Immature natural killer cell (primary cell): Measurements from ENCODE around the gene CPAMD8. TPM values are rescaled to one million over a fixed set of nuclear protein-coding genes. Genes with fewer than 3 reads are reported as not detected.

Source experiments
- DNase-seq, 3 donors: peaks; one replicate each; pipeline ENCODE4 v3.0.0; 2022; ENCODE audit warnings: mixed read lengths in 1 of 3
- H3K27ac Mint-ChIP-seq, 6 donors: one replicate each; pipeline ENCODE4 v1.8.0; 2020; ENCODE audit warnings: mixed read lengths in 6 of 6, mild to moderate bottlenecking in 5 of 6, inconsistent platforms in 4 of 6, moderate library complexity in 3 of 6
- H3K27me3 Mint-ChIP-seq, 3 donors: one replicate each; pipeline ENCODE4 v1.8.0; 2020 to 2021; ENCODE audit warnings: low read depth in 3 of 3, mild to moderate bottlenecking in 3 of 3, mixed read lengths in 3 of 3, moderate library complexity in 3 of 3, inconsistent platforms in 1 of 3
- H3K36me3 Mint-ChIP-seq, 3 donors: one replicate each; pipeline ENCODE4 v1.8.0; 2020; ENCODE audit warnings: mixed read lengths in 3 of 3, inconsistent platforms in 2 of 3, mild to moderate bottlenecking in 2 of 3
- H3K4me1 Mint-ChIP-seq, 2 donors: one replicate each; pipeline ENCODE4 v1.8.0; 2020; ENCODE audit warnings: inconsistent platforms in 2 of 2, mild to moderate bottlenecking in 2 of 2, mixed read lengths in 2 of 2, moderate library complexity in 1 of 2
- H3K4me3 Mint-ChIP-seq, 5 donors: one replicate each; pipeline ENCODE4 v1.8.0; 2020; ENCODE audit warnings: mild to moderate bottlenecking in 5 of 5, mixed read lengths in 5 of 5, inconsistent platforms in 3 of 5, moderate library complexity in 3 of 5
- H3K9me3 Mint-ChIP-seq, 6 donors: one replicate each; pipeline ENCODE4 v1.8.0; 2020; ENCODE audit warnings: mild to moderate bottlenecking in 6 of 6, mixed read lengths in 6 of 6, inconsistent platforms in 4 of 6, moderate library complexity in 3 of 6
- polyA plus RNA-seq, 3 donors: library from polyadenylated mRNA; unstranded; fragments of 300-500 nt; fragmentation: Illumina TruSeq; gene quantifications; one replicate each; pipeline ENCODE4 v1.2.3, GENCODE V29; 2021

Gene CPAMD8
- polyA plus RNA-seq, 3 donors from 2014 or later = 1.3 to 2.1 (median 1.4) TPM

- peaks cover 31 to 50% (median 36%) of the 10 kb centered on the region in 3 donors for H3K36me3 Mint-ChIP-seq
- H3K4me3 Mint-ChIP-seq = no peak overlapping the region
- H3K9me3 Mint-ChIP-seq = peaks cover 0 to 3% (median 0%) of the 10 kb centered on the region in 6 donors
- no peaks in the 10 kb centered on the region for H3K4me1 Mint-ChIP-seq
- no peak for DNase-seq
- no peak overlapping the region for H3K27ac Mint-ChIP-seq
- peaks cover 4 to 8% (median 6%) of the 10 kb centered on the region in 3 donors for H3K27me3 Mint-ChIP-seq
Observed at GRCh38 chr19:17058236-17058635, 31.6 kb upstream of the CPAMD8 start.

- Mint-ChIP-seq H3K9me3 (peaks cover 0 to 3% (median 0%) of the 10 kb centered on the region in 6 donors), H3K36me3 (peaks cover 30 to 49% (median 43%) of the 10 kb centered on the region in 3 donors), H3K27ac (no peak overlapping the region), H3K4me3 (no peak overlapping the region), H3K27me3 (peaks cover 0 to 2% (median 1%) of the 10 kb centered on the region in 3 donors), H3K4me1 (no peaks in the 10 kb centered on the region)
- no peak for DNase-seq
Observed at GRCh38 chr19:17055636-17056035, 29.0 kb upstream of the CPAMD8 start.

- peaks cover 0 to 3% (median 0%) of the 10 kb centered on the region in 6 donors for H3K9me3 Mint-ChIP-seq
- H3K36me3 Mint-ChIP-seq = peaks cover 27 to 46% (median 38%) of the 10 kb centered on the region in 3 donors
- peaks cover 0 to 2% (median 0%) of the 10 kb centered on the region in 3 donors for H3K27me3 Mint-ChIP-seq
- no peaks in the 10 kb centered on the region for H3K4me1 Mint-ChIP-seq
- H3K27ac Mint-ChIP-seq = no peak overlapping the region
- no peak for DNase-seq
- no peak overlapping the region for H3K4me3 Mint-ChIP-seq
Observed at GRCh38 chr19:17054746-17055145, 28.1 kb upstream of the CPAMD8 start.

GRCh38 chr19:17052439-17052838, 25.8 kb upstream of the CPAMD8 start:
- Mint-ChIP-seq H3K36me3 (peaks cover 10 to 23% (median 16%) of the 10 kb centered on the region in 3 donors), H3K27me3 (no peaks in the 10 kb centered on the region)
- DNase-seq = peak in 1 of 3 donors; percentile 9

GRCh38 chr19:17049711-17050280, 23.2 kb upstream of the CPAMD8 start:
- Mint-ChIP-seq H3K27ac (no peak overlapping the region), H3K36me3 (peaks cover 7 to 16% (median 15%) of the 10 kb centered on the region in 3 donors), H3K9me3 (no peaks in the 10 kb centered on the region), H3K27me3 (peaks cover 0 to 3% (median 0%) of the 10 kb centered on the region in 3 donors), H3K4me1 (no peaks in the 10 kb centered on the region), H3K4me3 (no peak overlapping the region)
- no peak for DNase-seq

More at GRCh38 chr19:17052439-17052838, 25.8 kb upstream of the CPAMD8 start:
- Mint-ChIP-seq H3K27ac (no peak overlapping the region), H3K4me1 (no peaks in the 10 kb centered on the region), H3K4me3 (no peak overlapping the region), H3K9me3 (no peaks in the 10 kb centered on the region)

GRCh38 chr19:17048885-17049453, 22.4 kb upstream of the CPAMD8 start:
- H3K4me1 Mint-ChIP-seq = no peaks in the 10 kb centered on the region
- no peaks in the 10 kb centered on the region for H3K9me3 Mint-ChIP-seq
- H3K27me3 Mint-ChIP-seq = peaks cover 0 to 5% (median 0%) of the 10 kb centered on the region in 3 donors
- no peak overlapping the region for H3K27ac Mint-ChIP-seq
- no peak overlapping the region for H3K4me3 Mint-ChIP-seq
- peaks cover 7 to 19% (median 15%) of the 10 kb centered on the region in 3 donors for H3K36me3 Mint-ChIP-seq
- DNase-seq = no peak

- DNase-seq = no peak
- H3K27me3 Mint-ChIP-seq = peaks cover 0 to 5% (median 0%) of the 10 kb centered on the region in 3 donors
- H3K4me1 Mint-ChIP-seq = no peaks in the 10 kb centered on the region
- H3K27ac Mint-ChIP-seq = no peak overlapping the region
- no peak overlapping the region for H3K4me3 Mint-ChIP-seq
- no peaks in the 10 kb centered on the region for H3K9me3 Mint-ChIP-seq
- peaks cover 0 to 5% (median 5%) of the 10 kb centered on the region in 3 donors for H3K36me3 Mint-ChIP-seq
Observed at GRCh38 chr19:17045907-17046502, 19.4 kb upstream of the CPAMD8 start.

- H3K4me3 Mint-ChIP-seq = no peak overlapping the region
- no peaks in the 10 kb centered on the region for H3K9me3 Mint-ChIP-seq
- H3K4me1 Mint-ChIP-seq = no peaks in the 10 kb centered on the region
- peaks cover 2 to 5% (median 3%) of the 10 kb centered on the region in 3 donors for H3K27me3 Mint-ChIP-seq
- DNase-seq = no peak
- no peak overlapping the region for H3K27ac Mint-ChIP-seq
- H3K36me3 Mint-ChIP-seq = peaks cover 0 to 4% (median 0%) of the 10 kb centered on the region in 3 donors
Observed at GRCh38 chr19:17043744-17044143, 17.1 kb upstream of the CPAMD8 start.

GRCh38 chr19:17041976-17042375, 15.4 kb upstream of the CPAMD8 start:
- peaks cover 0 to 4% (median 0%) of the 10 kb centered on the region in 3 donors for H3K36me3 Mint-ChIP-seq

GRCh38 chr19:17037966-17038500, 11.4 kb upstream of the CPAMD8 start:
- H3K36me3 Mint-ChIP-seq = no peaks in the 10 kb centered on the region
- no peak for DNase-seq
- H3K27ac Mint-ChIP-seq = no peak overlapping the region
- H3K27me3 Mint-ChIP-seq = peaks cover 3 to 8% (median 4%) of the 10 kb centered on the region in 3 donors
- no peaks in the 10 kb centered on the region for H3K9me3 Mint-ChIP-seq
- no peak overlapping the region for H3K4me3 Mint-ChIP-seq
- H3K4me1 Mint-ChIP-seq = no peaks in the 10 kb centered on the region

More at GRCh38 chr19:17041976-17042375, 15.4 kb upstream of the CPAMD8 start:
- DNase-seq = no peak
- Mint-ChIP-seq H3K27me3 (peaks cover 3 to 8% (median 5%) of the 10 kb centered on the region in 3 donors), H3K4me1 (no peaks in the 10 kb centered on the region), H3K27ac (no peak overlapping the region), H3K4me3 (no peak overlapping the region), H3K9me3 (no peaks in the 10 kb centered on the region)

- Mint-ChIP-seq H3K27me3 (peaks cover 3 to 8% (median 4%) of the 10 kb centered on the region in 3 donors), H3K27ac (no peak overlapping the region), H3K4me3 (no peak overlapping the region), H3K36me3 (no peaks in the 10 kb centered on the region), H3K4me1 (no peaks in the 10 kb centered on the region), H3K9me3 (no peaks in the 10 kb centered on the region)
- DNase-seq = no peak
Observed at GRCh38 chr19:17037184-17037583, 10.6 kb upstream of the CPAMD8 start.

- H3K27ac Mint-ChIP-seq = no peak overlapping the region
- no peak overlapping the region for H3K4me3 Mint-ChIP-seq
- DNase-seq = no peak
- no peaks in the 10 kb centered on the region for H3K4me1 Mint-ChIP-seq
- H3K9me3 Mint-ChIP-seq = no peaks in the 10 kb centered on the region
- peaks cover 3 to 8% (median 4%) of the 10 kb centered on the region in 3 donors for H3K27me3 Mint-ChIP-seq
- no peaks in the 10 kb centered on the region for H3K36me3 Mint-ChIP-seq
Observed at GRCh38 chr19:17036640-17037039, 10.0 kb upstream of the CPAMD8 start.

GRCh38 chr19:17035842-17036424, 9.3 kb upstream of the CPAMD8 start:
- no peak overlapping the region for H3K27ac Mint-ChIP-seq
- no peaks in the 10 kb centered on the region for H3K36me3 Mint-ChIP-seq
- no peaks in the 10 kb centered on the region for H3K9me3 Mint-ChIP-seq
- no peak overlapping the region for H3K4me3 Mint-ChIP-seq
- peaks cover 3 to 8% (median 4%) of the 10 kb centered on the region in 3 donors for H3K27me3 Mint-ChIP-seq
- H3K4me1 Mint-ChIP-seq = no peaks in the 10 kb centered on the region
- DNase-seq = no peak

GRCh38 chr19:17031741-17032140, 5.1 kb upstream of the CPAMD8 start:
- peaks cover 0 to 2% of the 10 kb centered on the region in 2 donors for H3K4me1 Mint-ChIP-seq
- DNase-seq = no peak
- H3K27me3 Mint-ChIP-seq = peaks cover 10 to 13% (median 13%) of the 10 kb centered on the region in 3 donors
- no peaks in the 10 kb centered on the region for H3K9me3 Mint-ChIP-seq
- H3K27ac Mint-ChIP-seq = no peak overlapping the region
- no peak overlapping the region for H3K4me3 Mint-ChIP-seq
- H3K36me3 Mint-ChIP-seq = no peaks in the 10 kb centered on the region
